ENCODE results near the gene PTGER4. TPM values are rescaled to one million over a fixed set of nuclear protein-coding genes. Genes with fewer than 3 reads are reported as not detected.
"Not testable (repeated sequence)": the region's sequence is repeated elsewhere in the genome, so short reads cannot be mapped to it uniquely, and the experiment has no call there.

The PTGER4 gene
- total and polyA plus RNA-seq, 12 donors, result 2.0 to 20.3 (median 7.3) TPM

GRCh38 chr5:40634593-40634992 is 45.1 kb upstream of the PTGER4 start:
- H3K27ac ChIP-seq, result no peak overlapping the region
- TF ChIP-seq CTCF (IDR thresholded peaks at IDR 0.05), result no peak
- no peak for ATAC-seq
- H3K4me3 ChIP-seq, result no peak overlapping the region
- H3K4me1 ChIP-seq, result peaks cover 0 to 9% (median 0%) of the 10 kb centered on the region in 9 donors
- DNase-seq, result no peak
- no peaks in the 10 kb centered on the region for H3K27me3 ChIP-seq
- peaks cover 0 to 41% (median 10%) of the 10 kb centered on the region in 11 donors for H3K9me3 ChIP-seq
- WGBS, 2 donors, result 82 to 84% methylated on average over 7 of the region's 7 CpGs
- intact Hi-C loops (cut with DNase I), result no loop called here
- H3K36me3 ChIP-seq, result no peaks in the 10 kb centered on the region

- H3K27ac ChIP-seq; DNase-seq; intact Hi-C loops (cut with DNase I); H3K27me3 ChIP-seq; ATAC-seq; H3K4me1 ChIP-seq; H3K4me3 ChIP-seq; H3K36me3 ChIP-seq: not testable (repeated sequence)
- WGBS, 2 donors, result 78 to 88% methylated on average over 1 of the region's 1 CpG
- H3K9me3 ChIP-seq, result peaks cover 0 to 64% (median 10%) of the 10 kb centered on the region in 11 donors
Measured at GRCh38 chr5:40639531-40639930, 40.2 kb upstream of the PTGER4 start.

GRCh38 chr5:40646266-40646665 is 33.4 kb upstream of the PTGER4 start:
- H3K4me3 ChIP-seq, result no peak overlapping the region
- no peaks in the 10 kb centered on the region for H3K27me3 ChIP-seq
- intact Hi-C loops (cut with DNase I), result no loop called here
- TF ChIP-seq CTCF (IDR thresholded peaks at IDR 0.05), result no peak
- H3K36me3 ChIP-seq, result no peaks in the 10 kb centered on the region
- ATAC-seq (no peak), DNase-seq (no peak)
- H3K9me3 ChIP-seq, result peaks cover 0 to 10% (median 0%) of the 10 kb centered on the region in 11 donors
- 51 to 52% methylated on average over 3 of the region's 3 CpGs for WGBS, 2 donors
- H3K27ac ChIP-seq, result no peak overlapping the region
- H3K4me1 ChIP-seq, result peaks cover 0 to 17% (median 0%) of the 10 kb centered on the region in 9 donors

GRCh38 chr5:40648150-40648549 is 31.6 kb upstream of the PTGER4 start:
- TF ChIP-seq CTCF (IDR thresholded peaks at IDR 0.05), result no peak
- DNase-seq (no peak), ATAC-seq (no peak)
- Histone ChIP-seq H3K9me3 (peaks cover 0 to 4% (median 0%) of the 10 kb centered on the region in 11 donors), H3K4me1 (peaks cover 0 to 20% (median 0%) of the 10 kb centered on the region in 9 donors), H3K27ac (no peak overlapping the region), H3K4me3 (no peak overlapping the region), H3K36me3 (no peaks in the 10 kb centered on the region), H3K27me3 (no peaks in the 10 kb centered on the region)
- intact Hi-C loops (cut with DNase I), result no loop called here
- 90 to 92% methylated on average over 1 of the region's 1 CpG for WGBS, 2 donors

GRCh38 chr5:40649463-40650030 is 30.2 kb upstream of the PTGER4 start:
- peaks cover 0 to 29% (median 0%) of the 10 kb centered on the region in 9 donors for H3K4me1 ChIP-seq
- no peaks in the 10 kb centered on the region for H3K9me3 ChIP-seq
- no peak for TF ChIP-seq CTCF (IDR thresholded peaks at IDR 0.05)
- peak overlapping the region in 1 of 10 donors; percentile 26 for H3K27ac ChIP-seq
- H3K27me3 ChIP-seq, result no peaks in the 10 kb centered on the region
- H3K36me3 ChIP-seq, result no peaks in the 10 kb centered on the region
- intact Hi-C loops (cut with DNase I), result no loop called here
- 73 to 76% methylated on average over 4 of the region's 4 CpGs for WGBS, 2 donors
- no peak for DNase-seq
- no peak overlapping the region for H3K4me3 ChIP-seq
- ATAC-seq, result no peak

Measured in heart right ventricle (tissue), 16 donors.